GM18505 (cell line): ENCODE measurements around the gene KPNA4.
A peak's percentile ranks its signal among the peaks of the same experiment; 100 is the strongest.
"Not testable (repeated sequence)": the region's sequence is repeated elsewhere in the genome, so short reads cannot be mapped to it uniquely, and the experiment has no call there.

Source experiments
- ATAC-seq: cut with Tn5 transposase; IDR thresholded peaks from one replicate; pipeline ENCODE4 v1.9.1; 2021; ENCODE audit not compliant: unreplicated experiment
- POLR2A ChIP-seq: IDR thresholded peaks from 4 replicates; pipeline ENCODE4 v1.6.1; 2011; ENCODE audit warnings: borderline replicate concordance; ENCODE audit not compliant: insufficient read depth, insufficient read length; ENCODE audit errors: extremely low read depth

The KPNA4 gene

GRCh38 chr3:160565442-160566403, at the start of gene KPNA4:
TSS of gene KPNA4 (minus strand) at chr3:160565571. CDS start at chr3:160565282, 289 bp downstream.
- peak; percentile 74 for TF ChIP-seq POLR2A

GRCh38 chr3:160613661-160614060, 48.3 kb upstream of the KPNA4 start:
- ATAC-seq, result no peak
- no peak for TF ChIP-seq POLR2A

More at GRCh38 chr3:160565442-160566403, at the start of gene KPNA4:
- peak; percentile 93 for ATAC-seq

- no peak for ATAC-seq
- TF ChIP-seq POLR2A, result no peak
These were observed 47.2 kb upstream of the KPNA4 start for GRCh38 chr3:160612386-160613075.

- no peak for ATAC-seq
- no peak for TF ChIP-seq POLR2A
These were observed 45.8 kb upstream of the KPNA4 start for GRCh38 chr3:160611141-160611540.

GRCh38 chr3:160608870-160609269, 43.5 kb upstream of the KPNA4 start:
- ATAC-seq, result no peak
- no peak for TF ChIP-seq POLR2A

GRCh38 chr3:160607826-160608225, 42.5 kb upstream of the KPNA4 start:
- ATAC-seq, result no peak
- TF ChIP-seq POLR2A, result no peak

- TF ChIP-seq POLR2A, result no peak
- no peak for ATAC-seq
These were observed 39.9 kb upstream of the KPNA4 start for GRCh38 chr3:160605315-160605714.

GRCh38 chr3:160603845-160604244, 38.5 kb upstream of the KPNA4 start:
- ATAC-seq, result not testable (repeated sequence)

GRCh38 chr3:160602259-160602658, 36.9 kb upstream of the KPNA4 start:
- ATAC-seq, result no peak
- no peak for TF ChIP-seq POLR2A

GRCh38 chr3:160601288-160601687, 35.9 kb upstream of the KPNA4 start:
- ATAC-seq, result no peak
- TF ChIP-seq POLR2A, result no peak

- ATAC-seq, result no peak
- TF ChIP-seq POLR2A, result no peak
These were observed 33.5 kb upstream of the KPNA4 start for GRCh38 chr3:160598865-160599264.

GRCh38 chr3:160588023-160588422, 22.7 kb upstream of the KPNA4 start:
- no peak for TF ChIP-seq POLR2A
- no peak for ATAC-seq

GRCh38 chr3:160587105-160587504, 21.7 kb upstream of the KPNA4 start:
- no peak for ATAC-seq
- no peak for TF ChIP-seq POLR2A

GRCh38 chr3:160586679-160587078, 21.3 kb upstream of the KPNA4 start:
- ATAC-seq, result no peak
- no peak for TF ChIP-seq POLR2A
